Body of pancreas (tissue), 4 donors: Measurements from ENCODE around the gene HERPUD1. TPM values are rescaled to one million over a fixed set of nuclear protein-coding genes. Genes with fewer than 3 reads are reported as not detected.

Experiments used
- ATAC-seq: fragments of 150-250 bp; one replicate; pipeline ENCODE4 v1.9.1; 2016
- DNase-seq, 4 donors: peaks; one replicate each; pipeline ENCODE4 v3.0.0-alpha.2; 2019
- H3K27ac ChIP-seq, 4 donors: fragments of 200-600 bp; sonication (generic); 1 replicate in 3 of 4; 2 replicates in 1 of 4; pipeline versions ENCODE4 v1.5.1 to v1.6.1; 2016 to 2019; ENCODE audit warnings: mild to moderate bottlenecking in 1 of 4, mixed read lengths in 1 of 4, moderate library complexity in 1 of 4
- H3K27me3 ChIP-seq, 2 donors: fragments of 200-600 bp; sonication (generic); one replicate each; pipeline ENCODE4 v1.6.0; 2016; ENCODE audit warnings: mild to moderate bottlenecking in 1 of 2
- H3K36me3 ChIP-seq, 2 donors: fragments of 200-600 bp; sonication (generic); replicated peaks in 1 of 2; 2 replicates each; pipeline ENCODE4 v1.5.1; 2016; ENCODE audit warnings: low read depth in 2 of 2; ENCODE audit not compliant: insufficient read depth in 1 of 2
- H3K4me1 ChIP-seq: fragments of 200-600 bp; sonication (generic); one replicate; pipeline ENCODE4 v1.6.0; 2016
- H3K4me3 ChIP-seq, 2 donors: fragments of 200-600 bp; sonication (generic); 1 replicate in 1 of 2; 2 replicates in 1 of 2; pipeline ENCODE4 v1.5.1; 2016 to 2019
- H3K9me3 ChIP-seq, 3 donors: fragments of 200-600 bp; sonication (generic); 1 replicate in 2 of 3; 2 replicates in 1 of 3; pipeline ENCODE4 v1.5.1; 2016
- CTCF ChIP-seq, 7 experiments: fragments of 450-650 bp in 4 of 7; fragments of 200-600 bp in 3 of 7; sonication (generic) in 3 of 7; IDR thresholded peaks; one replicate each; pipeline ENCODE4 v1.5.1; 2016 to 2019; ENCODE audit warnings: antibody characterized with exemption in 7 of 7
- POLR2A ChIP-seq, 3 donors: fragments of 450-650 bp; IDR thresholded peaks; one replicate each; pipeline ENCODE4 v1.6.1; 2016; ENCODE audit warnings: antibody characterized with exemption in 3 of 3, mild to moderate bottlenecking in 2 of 3
- WGBS, 2 donors: methylation state at CpG; one replicate each; pipeline ENCODE4 v1.1.5; 2017; 5-methylcytosine and 5-hydroxymethylcytosine counted together
- intact Hi-C: fragments of 100-400 bp; cut with DNase I; formaldehyde crosslinking; loops from one replicate; pipeline ENCODE4 v1.15.1; 2023
- total RNA-seq, 2 donors: library from RNA; depleted of rRNA; stranded (reverse); fragments of >200 nt; gene quantifications; one replicate each; pipeline ENCODE4 v1.1.0, GENCODE V29; 2016

HERPUD1 gene
- total RNA-seq, 2 donors from 2014 or later: 211 to 293 TPM

GRCh38 chr16:56938664-56939513, 6.9 kb downstream of the HERPUD1 start:
- ATAC-seq: peak; percentile 14
- peak overlapping the region in 3 of 4 donors; percentile 43 to 57 (median 46) for H3K27ac ChIP-seq
- H3K36me3 ChIP-seq: peaks cover 43 to 49% of the 10 kb centered on the region in 2 donors
- no peaks in the 10 kb centered on the region for H3K27me3 ChIP-seq
- peaks cover 83% of the 10 kb centered on the region for H3K4me1 ChIP-seq
- TF ChIP-seq CTCF (IDR thresholded peaks at IDR 0.05) (no peak), POLR2A (IDR thresholded peaks at IDR 0.05) (peak in 1 of 3 donors; percentile 46)
- H3K4me3 ChIP-seq: no peak overlapping the region
- no peak for DNase-seq
- 29 to 33% methylated on average over 8 of the region's 8 CpGs for WGBS, 2 donors
- intact Hi-C loops: no loop called here
- H3K9me3 ChIP-seq: no peaks in the 10 kb centered on the region

- peak overlapping the region in 2 of 4 donors; percentile 31 to 57 for H3K27ac ChIP-seq
- no peaks in the 10 kb centered on the region for H3K27me3 ChIP-seq
- 30 to 51% methylated on average over 4 of the region's 4 CpGs for WGBS, 2 donors
- peaks cover 92% of the 10 kb centered on the region for H3K4me1 ChIP-seq
- TF ChIP-seq CTCF (IDR thresholded peaks at IDR 0.05) (no peak), POLR2A (IDR thresholded peaks at IDR 0.05) (no peak)
- no peak overlapping the region for H3K4me3 ChIP-seq
- DNase-seq: no peak
- intact Hi-C loops: no loop called here
- H3K9me3 ChIP-seq: no peaks in the 10 kb centered on the region
- ATAC-seq: no peak
- H3K36me3 ChIP-seq: peaks cover 43 to 56% of the 10 kb centered on the region in 2 donors
These were observed 7.9 kb downstream of the HERPUD1 start for GRCh38 chr16:56939801-56940200.

GRCh38 chr16:56941092-56941491, 9.2 kb downstream of the HERPUD1 start:
- DNase-seq (no peak), ATAC-seq (no peak)
- Histone ChIP-seq H3K9me3 (no peaks in the 10 kb centered on the region), H3K27me3 (no peaks in the 10 kb centered on the region), H3K4me3 (no peak overlapping the region), H3K4me1 (peaks cover 93% of the 10 kb centered on the region), H3K36me3 (peaks cover 43 to 60% of the 10 kb centered on the region in 2 donors), H3K27ac (peak overlapping the region; percentile 9 to 52 (median 36))
- 38 to 39% methylated on average over 2 of the region's 2 CpGs for WGBS, 2 donors
- TF ChIP-seq POLR2A (IDR thresholded peaks at IDR 0.05) (no peak), CTCF (IDR thresholded peaks at IDR 0.05) (no peak)
- intact Hi-C loops: no loop called here

GRCh38 chr16:56941856-56942331, 10.0 kb downstream of the HERPUD1 start:
- Histone ChIP-seq H3K27ac (no peak overlapping the region), H3K27me3 (no peaks in the 10 kb centered on the region), H3K4me1 (peaks cover 94% of the 10 kb centered on the region), H3K9me3 (no peaks in the 10 kb centered on the region), H3K36me3 (peaks cover 43 to 58% of the 10 kb centered on the region in 2 donors), H3K4me3 (no peak overlapping the region)
- peak in 2 of 3 donors; percentile 0 to 18 for TF ChIP-seq POLR2A (IDR thresholded peaks at IDR 0.05)
- no peak for TF ChIP-seq CTCF (IDR thresholded peaks at IDR 0.05)
- no peak for ATAC-seq
- intact Hi-C loops: no loop called here
- WGBS, 2 donors: 29 to 57% methylated on average over 9 of the region's 9 CpGs
- no peak for DNase-seq
